ENCODE data around the gene ADCYAP1. TPM values are rescaled to one million over a fixed set of nuclear protein-coding genes. Genes with fewer than 3 reads are reported as not detected.

The ADCYAP1 gene
- polyA plus RNA-seq, 4 donors: 0.56 to 0.66 TPM; not detected in 2

GRCh38 chr18:887716-888115 is 17.0 kb upstream of the ADCYAP1 start:
- Histone ChIP-seq H3K4me1 (ENCODE audit: control insufficient read depth in 3 of 3, insufficient read depth in 2 of 3, low read depth in 1 of 3, low read length in 2 of 3) (no peaks in the 10 kb centered on the region), H3K27ac (ENCODE audit: low read depth in 1 of 3, low read length in 2 of 3) (no peak overlapping the region), H3K4me3 (ENCODE audit: low read depth in 1 of 3, low read length in 3 of 3) (no peak overlapping the region), H3K36me3 (ENCODE audit: control insufficient read depth in 3 of 3, insufficient read depth in 2 of 3, low read depth in 1 of 3, low read length in 3 of 3) (no peaks in the 10 kb centered on the region), H3K9me3 (ENCODE audit: control insufficient read depth in 2 of 2, insufficient read depth in 1 of 2, low read depth in 1 of 2, low read length in 1 of 2) (no peaks in the 10 kb centered on the region), H3K27me3 (ENCODE audit: control insufficient read depth in 3 of 3, insufficient read depth in 3 of 3, low read length in 3 of 3) (no peaks in the 10 kb centered on the region)
- DNase-seq: no peak
- 44 to 51% (median 47%) methylated on average over 2 of the region's 2 CpGs for WGBS, 3 donors
- no peak for FAIRE-seq

GRCh38 chr18:892316-892715 is 12.4 kb upstream of the ADCYAP1 start:
- no peak for FAIRE-seq
- Histone ChIP-seq H3K27ac (ENCODE audit: low read depth in 1 of 3, low read length in 2 of 3) (no peak overlapping the region), H3K27me3 (ENCODE audit: control insufficient read depth in 3 of 3, insufficient read depth in 3 of 3, low read length in 3 of 3) (no peaks in the 10 kb centered on the region), H3K36me3 (ENCODE audit: control insufficient read depth in 3 of 3, insufficient read depth in 2 of 3, low read depth in 1 of 3, low read length in 3 of 3) (no peaks in the 10 kb centered on the region), H3K4me3 (ENCODE audit: low read depth in 1 of 3, low read length in 3 of 3) (no peak overlapping the region), H3K4me1 (ENCODE audit: control insufficient read depth in 3 of 3, insufficient read depth in 2 of 3, low read depth in 1 of 3, low read length in 2 of 3) (no peaks in the 10 kb centered on the region), H3K9me3 (ENCODE audit: control insufficient read depth in 2 of 2, insufficient read depth in 1 of 2, low read depth in 1 of 2, low read length in 1 of 2) (no peaks in the 10 kb centered on the region)
- WGBS, 3 donors: 69 to 79% (median 74%) methylated on average over 4 of the region's 4 CpGs
- DNase-seq: no peak

DNA sequence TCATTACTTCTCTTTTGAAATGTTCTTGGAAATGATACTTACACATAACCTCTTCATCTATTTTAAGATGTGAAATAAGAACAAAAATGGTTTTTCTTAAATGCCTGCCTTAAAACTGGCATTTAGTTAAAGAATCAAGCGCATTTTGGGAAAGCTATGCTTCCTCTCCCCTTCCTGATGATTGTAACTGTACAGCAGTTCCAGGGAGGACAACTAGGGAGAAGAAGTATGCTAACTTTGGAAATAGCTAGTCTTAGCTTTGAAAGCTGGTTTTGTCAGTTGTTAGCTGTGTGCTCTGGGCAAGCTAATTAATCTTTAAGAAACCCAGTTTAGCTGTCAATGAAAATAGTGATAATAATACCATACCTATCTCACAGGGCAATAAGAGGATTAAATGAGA is 8.4 kb upstream of the ADCYAP1 start:
- no peak for DNase-seq
- FAIRE-seq: no peak
- no peaks in the 10 kb centered on the region for H3K9me3 ChIP-seq (ENCODE audit: control insufficient read depth in 2 of 2, insufficient read depth in 1 of 2, low read depth in 1 of 2, low read length in 1 of 2)

DNA sequence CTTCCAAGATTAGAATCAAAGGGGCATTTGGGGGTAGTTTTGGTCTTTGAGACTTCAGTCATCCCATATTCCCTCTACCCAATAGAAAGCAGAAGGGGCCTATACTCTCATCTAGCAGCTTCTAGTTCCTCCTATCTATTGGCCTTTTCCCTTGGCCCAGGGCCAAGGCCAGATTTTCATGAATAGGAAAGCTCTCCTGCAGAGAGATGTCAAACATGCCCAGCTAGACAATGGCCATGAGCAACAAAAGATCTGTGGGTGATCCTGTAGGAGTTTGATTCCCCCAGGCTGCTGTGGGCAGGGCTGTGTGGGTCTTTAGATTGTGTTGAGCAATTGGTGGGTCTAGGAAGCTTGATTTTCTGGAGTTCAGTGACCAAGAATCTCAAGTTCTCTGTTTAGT is 2.9 kb upstream of the ADCYAP1 start:
- no peak overlapping the region for H3K27ac ChIP-seq (ENCODE audit: low read depth in 1 of 3, low read length in 2 of 3)
- H3K4me3 ChIP-seq (ENCODE audit: low read depth in 1 of 3, low read length in 3 of 3): no peak overlapping the region
- peaks cover 7 to 50% (median 39%) of the 10 kb centered on the region in 3 donors for H3K27me3 ChIP-seq (ENCODE audit: control insufficient read depth in 3 of 3, insufficient read depth in 3 of 3, low read length in 3 of 3)
- DNase-seq (no peak), FAIRE-seq (no peak)
- no peaks in the 10 kb centered on the region for H3K36me3 ChIP-seq (ENCODE audit: control insufficient read depth in 3 of 3, insufficient read depth in 2 of 3, low read depth in 1 of 3, low read length in 3 of 3)
- H3K4me1 ChIP-seq (ENCODE audit: control insufficient read depth in 3 of 3, insufficient read depth in 2 of 3, low read depth in 1 of 3, low read length in 2 of 3): peaks cover 0 to 3% (median 0%) of the 10 kb centered on the region in 3 donors
- H3K9me3 ChIP-seq (ENCODE audit: control insufficient read depth in 2 of 2, insufficient read depth in 1 of 2, low read depth in 1 of 2, low read length in 1 of 2): no peaks in the 10 kb centered on the region

More for the DNA sequence above, 8.4 kb upstream of the ADCYAP1 start:
- no peaks in the 10 kb centered on the region for H3K36me3 ChIP-seq (ENCODE audit: control insufficient read depth in 3 of 3, insufficient read depth in 2 of 3, low read depth in 1 of 3, low read length in 3 of 3)
- no peaks in the 10 kb centered on the region for H3K27me3 ChIP-seq (ENCODE audit: control insufficient read depth in 3 of 3, insufficient read depth in 3 of 3, low read length in 3 of 3)
- H3K27ac ChIP-seq (ENCODE audit: low read depth in 1 of 3, low read length in 2 of 3): no peak overlapping the region
- WGBS, 3 donors: 67 to 75% (median 67%) methylated on average over 1 of the region's 1 CpG
- H3K4me3 ChIP-seq (ENCODE audit: low read depth in 1 of 3, low read length in 3 of 3): no peak overlapping the region
- no peaks in the 10 kb centered on the region for H3K4me1 ChIP-seq (ENCODE audit: control insufficient read depth in 3 of 3, insufficient read depth in 2 of 3, low read depth in 1 of 3, low read length in 2 of 3)

- no peak overlapping the region for H3K27ac ChIP-seq (ENCODE audit: low read depth in 1 of 3, low read length in 2 of 3)
- DNase-seq (no peak), FAIRE-seq (no peak)
- peaks cover 12 to 55% (median 40%) of the 10 kb centered on the region in 3 donors for H3K27me3 ChIP-seq (ENCODE audit: control insufficient read depth in 3 of 3, insufficient read depth in 3 of 3, low read length in 3 of 3)
- no peak overlapping the region for H3K4me3 ChIP-seq (ENCODE audit: low read depth in 1 of 3, low read length in 3 of 3)
- no peaks in the 10 kb centered on the region for H3K9me3 ChIP-seq (ENCODE audit: control insufficient read depth in 2 of 2, insufficient read depth in 1 of 2, low read depth in 1 of 2, low read length in 1 of 2)
- H3K36me3 ChIP-seq (ENCODE audit: control insufficient read depth in 3 of 3, insufficient read depth in 2 of 3, low read depth in 1 of 3, low read length in 3 of 3): no peaks in the 10 kb centered on the region
- WGBS, 3 donors: 23 to 32% (median 32%) methylated on average over 9 of the region's 9 CpGs
- H3K4me1 ChIP-seq (ENCODE audit: control insufficient read depth in 3 of 3, insufficient read depth in 2 of 3, low read depth in 1 of 3, low read length in 2 of 3): peaks cover 0 to 8% (median under 1%) of the 10 kb centered on the region in 3 donors
These were observed 2.4 kb upstream of the ADCYAP1 start for GRCh38 chr18:902229-902628.

GRCh38 chr18:903701-904100 is 970 bp upstream of the ADCYAP1 start:
- Histone ChIP-seq H3K4me1 (ENCODE audit: control insufficient read depth in 3 of 3, insufficient read depth in 2 of 3, low read depth in 1 of 3, low read length in 2 of 3) (peaks cover 0 to 11% (median 10%) of the 10 kb centered on the region in 3 donors), H3K9me3 (ENCODE audit: control insufficient read depth in 2 of 2, insufficient read depth in 1 of 2, low read depth in 1 of 2, low read length in 1 of 2) (no peaks in the 10 kb centered on the region), H3K27ac (ENCODE audit: low read depth in 1 of 3, low read length in 2 of 3) (no peak overlapping the region), H3K36me3 (ENCODE audit: control insufficient read depth in 3 of 3, insufficient read depth in 2 of 3, low read depth in 1 of 3, low read length in 3 of 3) (no peaks in the 10 kb centered on the region), H3K27me3 (ENCODE audit: control insufficient read depth in 3 of 3, insufficient read depth in 3 of 3, low read length in 3 of 3) (peaks cover 18 to 68% (median 51%) of the 10 kb centered on the region in 3 donors), H3K4me3 (ENCODE audit: low read depth in 1 of 3, low read length in 3 of 3) (no peak overlapping the region)
- DNase-seq (peak; percentile 11 to 56), FAIRE-seq (no peak)
- WGBS, 3 donors: 6 to 17% (median 15%) methylated on average over 11 of the region's 11 CpGs

DNA sequence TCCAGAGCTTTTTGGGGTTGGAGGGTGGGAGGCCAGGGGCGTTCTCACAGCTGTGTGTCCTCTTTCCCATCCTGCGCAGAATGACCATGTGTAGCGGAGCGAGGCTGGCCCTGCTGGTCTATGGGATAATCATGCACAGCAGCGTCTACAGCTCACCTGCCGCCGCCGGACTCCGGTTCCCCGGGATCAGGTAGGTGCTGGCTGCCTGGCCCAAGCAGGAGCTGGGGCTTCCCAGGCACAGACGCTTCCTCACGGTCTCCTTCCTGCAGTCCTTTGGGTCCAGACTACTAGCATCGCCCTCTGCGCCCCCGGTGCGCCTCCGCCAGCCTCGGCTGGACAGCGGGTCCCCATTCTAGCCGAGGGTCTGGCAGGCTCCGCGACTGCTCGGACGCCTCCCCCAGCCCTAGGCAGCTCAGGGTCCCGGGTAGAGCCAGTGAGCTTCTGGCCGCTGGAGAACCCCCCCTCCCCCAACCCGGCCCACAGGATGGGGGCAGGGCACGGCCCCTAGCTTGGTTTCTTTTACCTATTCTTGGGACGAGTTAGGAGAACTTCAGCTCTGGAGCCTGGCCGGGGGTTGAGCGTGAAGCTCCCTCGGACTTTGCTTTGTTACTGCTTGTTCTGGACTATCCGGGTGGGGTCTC is 756 bp downstream of the ADCYAP1 start:
- peaks cover 21 to 83% (median 58%) of the 10 kb centered on the region in 3 donors for H3K27me3 ChIP-seq (ENCODE audit: control insufficient read depth in 3 of 3, insufficient read depth in 3 of 3, low read length in 3 of 3)
- DNase-seq: no peak
- H3K9me3 ChIP-seq (ENCODE audit: control insufficient read depth in 2 of 2, insufficient read depth in 1 of 2, low read depth in 1 of 2, low read length in 1 of 2): no peaks in the 10 kb centered on the region
- no peaks in the 10 kb centered on the region for H3K36me3 ChIP-seq (ENCODE audit: control insufficient read depth in 3 of 3, insufficient read depth in 2 of 3, low read depth in 1 of 3, low read length in 3 of 3)
- no peak overlapping the region for H3K27ac ChIP-seq (ENCODE audit: low read depth in 1 of 3, low read length in 2 of 3)
- WGBS, 3 donors: 7 to 14% (median 14%) methylated on average over 33 of the region's 33 CpGs
- H3K4me1 ChIP-seq (ENCODE audit: control insufficient read depth in 3 of 3, insufficient read depth in 2 of 3, low read depth in 1 of 3, low read length in 2 of 3): peaks cover 0 to 11% (median 10%) of the 10 kb centered on the region in 3 donors
- peak overlapping the region in 1 of 3 donors; percentile 27 for H3K4me3 ChIP-seq (ENCODE audit: low read depth in 1 of 3, low read length in 3 of 3)
- no peak for FAIRE-seq

DNA sequence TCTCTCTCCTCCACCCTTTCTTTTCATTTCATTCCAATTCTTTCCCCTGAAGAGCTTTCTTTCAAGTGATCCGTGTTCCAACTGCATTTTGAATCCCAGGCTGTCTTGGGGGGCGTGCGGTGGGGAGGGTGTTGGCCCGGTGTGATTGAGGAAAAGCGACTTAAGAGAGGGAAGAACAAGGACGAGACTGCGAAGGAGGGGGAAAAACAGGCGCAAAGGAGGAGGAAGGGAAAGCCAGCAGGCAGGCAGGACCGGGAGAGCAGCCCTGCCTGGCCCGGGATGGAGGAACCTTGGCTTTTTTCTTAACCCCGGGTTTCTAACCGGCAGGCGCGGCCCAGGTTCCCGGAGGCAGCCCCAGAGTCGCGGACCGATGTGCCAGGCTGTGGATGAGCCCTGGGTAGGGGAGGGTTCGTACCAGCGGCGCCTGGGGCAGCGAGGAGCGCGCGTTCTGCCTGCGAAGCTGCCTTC is 1.3 kb downstream of the ADCYAP1 start:
- Histone ChIP-seq H3K27me3 (ENCODE audit: control insufficient read depth in 3 of 3, insufficient read depth in 3 of 3, low read length in 3 of 3) (peaks cover 21 to 85% (median 60%) of the 10 kb centered on the region in 3 donors), H3K4me3 (ENCODE audit: low read depth in 1 of 3, low read length in 3 of 3) (no peak overlapping the region), H3K36me3 (ENCODE audit: control insufficient read depth in 3 of 3, insufficient read depth in 2 of 3, low read depth in 1 of 3, low read length in 3 of 3) (no peaks in the 10 kb centered on the region), H3K4me1 (ENCODE audit: control insufficient read depth in 3 of 3, insufficient read depth in 2 of 3, low read depth in 1 of 3, low read length in 2 of 3) (peaks cover 0 to 11% (median 10%) of the 10 kb centered on the region in 3 donors), H3K9me3 (ENCODE audit: control insufficient read depth in 2 of 2, insufficient read depth in 1 of 2, low read depth in 1 of 2, low read length in 1 of 2) (no peaks in the 10 kb centered on the region), H3K27ac (ENCODE audit: low read depth in 1 of 3, low read length in 2 of 3) (no peak overlapping the region)
- DNase-seq: no peak
- no peak for FAIRE-seq
- WGBS, 3 donors: 4 to 12% (median 10%) methylated on average over 24 to 26 of the region's 26 CpGs
